Osteoblast (primary cell): ENCODE measurements around the gene DCTN2. TPM values are rescaled to one million over a fixed set of nuclear protein-coding genes. Genes with fewer than 3 reads are reported as not detected.

Experiments used
- DNase-seq: peaks from one replicate; pipeline ENCODE4 v3.0.0; 2011; ENCODE audit warnings: low spot score, mixed read lengths; ENCODE audit not compliant: insufficient read length; ENCODE audit errors: missing footprints
- H2AFZ ChIP-seq: 2 replicates; pipeline ENCODE4 v1.6.0; 2011; ENCODE audit warnings: mild to moderate bottlenecking, low read length
- H3K27ac ChIP-seq: 2 replicates; pipeline ENCODE4 v1.5.1; 2011; ENCODE audit warnings: mild to moderate bottlenecking, low read depth, low read length, moderate library complexity
- H3K27me3 ChIP-seq: 2 replicates; pipeline ENCODE4 v1.6.0; 2012; ENCODE audit warnings: mild to moderate bottlenecking, control low read depth, inconsistent platforms, low read length, moderate library complexity; ENCODE audit not compliant: insufficient read depth
- H3K36me3 ChIP-seq: 2 replicates; pipeline ENCODE4 v1.5.1; 2011; ENCODE audit warnings: mild to moderate bottlenecking, low read length, control low read depth, moderate library complexity; ENCODE audit not compliant: insufficient read depth
- H3K4me1 ChIP-seq: 2 replicates; pipeline ENCODE4 v1.5.1; 2011; ENCODE audit warnings: mild to moderate bottlenecking, low read length, control low read depth, moderate library complexity; ENCODE audit not compliant: insufficient read depth
- H3K4me2 ChIP-seq: 2 replicates; pipeline ENCODE4 v1.6.0; 2011; ENCODE audit warnings: mild to moderate bottlenecking, low read length; ENCODE audit not compliant: insufficient read depth
- H3K4me3 ChIP-seq: fragments of 200-600 bp; sonication (generic); 3 replicates; pipeline ENCODE4 v1.5.1; 2012; ENCODE audit warnings: mild to moderate bottlenecking, low read length, inconsistent platforms; ENCODE audit not compliant: insufficient read depth
- H3K79me2 ChIP-seq: 2 replicates; pipeline ENCODE4 v1.6.0; 2012; ENCODE audit warnings: mild to moderate bottlenecking, low read length, control low read depth, inconsistent platforms; ENCODE audit not compliant: insufficient read depth
- H3K9me3 ChIP-seq: 2 replicates; pipeline ENCODE4 v1.5.1; 2011; ENCODE audit warnings: low read depth, low read length, control low read depth
- H4K20me1 ChIP-seq: 2 replicates; pipeline ENCODE4 v1.6.0; 2012; ENCODE audit warnings: mild to moderate bottlenecking, low read length, control low read depth; ENCODE audit not compliant: insufficient read depth
- CTCF ChIP-seq: IDR thresholded peaks from 2 replicates; pipeline ENCODE4 v1.5.1; 2011; ENCODE audit warnings: mild to moderate bottlenecking, low read depth, low read length, moderate library complexity; ENCODE audit errors: extremely low read depth
- total RNA-seq: library from RNA; depleted of rRNA; stranded (reverse); fragments of >200 nt; gene quantifications from 2 replicates; pipeline ENCODE4 v1.2.3, GENCODE V29; 2012

Gene DCTN2
- total RNA-seq, 1 donor = 123 TPM

DNA sequence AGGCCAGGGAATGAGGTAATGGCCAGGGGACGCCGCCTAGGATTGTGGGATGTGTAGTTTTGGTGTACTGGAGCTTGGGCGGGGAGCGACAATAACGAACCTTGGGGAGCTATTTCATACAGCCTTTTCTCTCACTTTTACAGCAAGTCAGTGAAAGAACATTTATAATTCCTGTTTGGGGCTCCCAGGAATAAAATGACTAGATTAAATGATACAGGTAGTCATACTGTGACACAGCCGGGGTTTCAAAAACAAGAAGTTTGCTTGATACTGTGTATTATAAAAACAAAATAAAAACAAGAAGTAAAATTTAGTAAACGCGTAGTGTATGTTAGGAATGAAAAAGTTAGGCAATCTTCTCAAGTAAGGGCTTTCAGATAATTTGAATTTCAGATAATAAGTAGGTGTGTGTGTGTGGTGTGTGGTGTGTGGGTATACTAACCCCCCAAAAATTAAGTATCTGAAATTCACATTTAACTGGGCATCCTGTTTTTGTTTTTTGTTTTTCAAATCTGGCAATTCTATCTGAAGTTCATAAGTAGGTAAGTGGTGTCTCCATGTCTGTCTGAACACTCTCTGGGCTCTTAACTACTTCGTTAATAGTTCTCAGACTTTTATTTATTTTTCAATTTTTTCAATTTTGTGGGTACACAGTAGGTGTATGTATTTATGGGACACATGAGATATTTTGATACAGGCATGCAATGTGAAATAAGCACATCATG, 458 bp upstream of the DCTN2 start:
- DNase-seq = no peak
- Histone ChIP-seq H3K9me3 (no peaks in the 10 kb centered on the region), H3K79me2 (peaks cover 39% of the 10 kb centered on the region), H2AFZ (peak overlapping the region; percentile 45), H3K36me3 (no peaks in the 10 kb centered on the region), H3K4me3 (peak overlapping the region; percentile 91), H3K4me1 (peaks cover 20% of the 10 kb centered on the region), H3K27ac (no peak overlapping the region), H4K20me1 (peaks cover 22% of the 10 kb centered on the region), H3K4me2 (peak overlapping the region; percentile 97), H3K27me3 (peaks cover 31% of the 10 kb centered on the region)
- TF ChIP-seq CTCF = no peak

DNA sequence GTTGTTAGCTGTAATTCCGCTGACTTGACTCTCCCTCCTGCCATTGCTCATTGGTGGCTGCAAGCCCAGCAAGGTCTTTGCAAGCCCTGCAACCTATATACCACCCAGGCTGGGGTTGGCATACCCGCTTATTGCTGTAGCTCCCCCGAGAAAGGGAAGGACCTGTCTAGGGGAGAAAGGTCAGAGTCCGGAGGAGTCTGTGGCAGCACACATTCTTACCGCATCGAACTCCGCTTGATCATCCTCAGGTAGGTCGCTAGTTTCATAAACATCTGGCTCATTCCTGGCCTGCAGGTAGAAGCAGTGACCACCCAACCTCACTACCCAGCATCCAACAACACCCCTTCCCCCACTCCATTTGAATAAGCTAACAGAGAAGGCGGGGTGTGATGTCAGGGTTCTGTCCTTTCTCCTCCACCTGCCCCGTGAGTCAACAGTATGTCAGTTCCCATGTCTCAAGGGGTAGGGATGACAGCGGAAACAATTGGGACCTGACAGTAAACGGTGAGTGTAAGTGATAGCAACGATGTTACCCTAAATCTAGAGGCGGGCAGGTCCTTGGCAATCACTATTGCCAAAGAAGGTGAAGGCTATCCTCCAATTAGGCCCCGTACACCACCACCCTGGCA, 1.1 kb downstream of the DCTN2 start:
- H3K4me2 ChIP-seq = peak overlapping the region; percentile 97
- H3K4me3 ChIP-seq = peak overlapping the region; percentile 91
- H3K36me3 ChIP-seq = peaks cover 10% of the 10 kb centered on the region
- peak overlapping the region; percentile 69 for H3K27ac ChIP-seq
- peaks cover 25% of the 10 kb centered on the region for H3K4me1 ChIP-seq
- peak overlapping the region; percentile 83 for H2AFZ ChIP-seq
- peak; percentile 80 for DNase-seq
- peaks cover 51% of the 10 kb centered on the region for H3K79me2 ChIP-seq
- peaks cover 29% of the 10 kb centered on the region for H4K20me1 ChIP-seq
- no peak for TF ChIP-seq CTCF
- no peaks in the 10 kb centered on the region for H3K9me3 ChIP-seq
- H3K27me3 ChIP-seq = peaks cover 28% of the 10 kb centered on the region

DNA sequence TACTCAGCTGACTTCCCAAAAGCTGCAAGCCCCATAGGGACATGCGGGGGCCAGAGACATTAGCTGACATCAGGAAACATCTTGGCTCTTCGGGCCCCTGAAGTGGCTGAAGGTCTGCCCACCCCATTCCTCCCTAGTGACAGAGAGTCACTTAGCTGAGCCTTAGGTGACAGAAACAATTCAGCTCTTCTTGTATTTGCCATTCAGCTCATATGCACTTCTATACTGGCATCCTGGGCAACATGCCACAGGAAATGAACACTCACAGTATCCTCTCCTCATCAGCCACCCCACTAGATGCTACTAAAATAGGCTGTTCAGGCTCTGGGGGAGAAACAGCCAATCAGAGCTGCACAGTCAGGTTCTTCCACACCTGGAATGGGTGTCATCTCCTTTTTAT, 3.4 kb downstream of the DCTN2 start:
- Histone ChIP-seq H3K79me2 (peaks cover 68% of the 10 kb centered on the region), H4K20me1 (peaks cover 34% of the 10 kb centered on the region), H3K27ac (peak overlapping the region; percentile 9), H3K4me2 (no peak overlapping the region), H3K9me3 (no peaks in the 10 kb centered on the region), H3K27me3 (peaks cover 7% of the 10 kb centered on the region), H3K4me3 (no peak overlapping the region), H3K36me3 (peaks cover 25% of the 10 kb centered on the region), H2AFZ (no peak overlapping the region), H3K4me1 (peaks cover 25% of the 10 kb centered on the region)
- peak; percentile 75 for DNase-seq
- no peak for TF ChIP-seq CTCF

DNA sequence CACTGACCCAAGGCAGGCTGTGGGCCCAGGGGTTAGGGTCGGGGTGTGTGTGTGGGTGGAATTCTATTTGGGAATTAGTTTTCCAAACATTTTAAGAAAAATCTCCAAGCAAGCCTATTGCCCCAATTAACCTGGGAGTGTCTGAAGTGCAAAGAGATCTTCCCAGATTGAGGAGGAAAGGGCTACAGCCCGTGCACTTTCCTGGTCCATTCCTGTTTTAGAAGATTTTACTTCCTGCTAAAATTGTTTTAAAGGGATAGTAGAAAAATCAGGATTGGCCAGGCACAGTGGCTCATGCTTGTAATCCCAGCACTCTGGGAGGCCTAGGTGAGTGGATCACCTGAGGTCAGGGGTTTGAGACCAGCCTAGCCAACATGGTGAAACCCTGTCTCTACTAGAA, 5.3 kb downstream of the DCTN2 start:
- H3K4me2 ChIP-seq = no peak overlapping the region
- H3K36me3 ChIP-seq = peaks cover 37% of the 10 kb centered on the region
- peaks cover 76% of the 10 kb centered on the region for H3K79me2 ChIP-seq
- no peak for DNase-seq
- H2AFZ ChIP-seq = no peak overlapping the region
- TF ChIP-seq CTCF = no peak
- no peak overlapping the region for H3K27ac ChIP-seq
- H3K27me3 ChIP-seq = no peaks in the 10 kb centered on the region
- H3K4me1 ChIP-seq = peaks cover 25% of the 10 kb centered on the region
- H3K4me3 ChIP-seq = no peak overlapping the region
- H4K20me1 ChIP-seq = peaks cover 40% of the 10 kb centered on the region
- H3K9me3 ChIP-seq = no peaks in the 10 kb centered on the region
